CMK (cell line): ENCODE results near the gene OR8G1.

Experiments
- DNase-seq: peaks from one replicate; pipeline ENCODE4 v3.0.0-alpha.2; 2010; ENCODE audit warnings: low read depth

OR8G1 gene, protein sequence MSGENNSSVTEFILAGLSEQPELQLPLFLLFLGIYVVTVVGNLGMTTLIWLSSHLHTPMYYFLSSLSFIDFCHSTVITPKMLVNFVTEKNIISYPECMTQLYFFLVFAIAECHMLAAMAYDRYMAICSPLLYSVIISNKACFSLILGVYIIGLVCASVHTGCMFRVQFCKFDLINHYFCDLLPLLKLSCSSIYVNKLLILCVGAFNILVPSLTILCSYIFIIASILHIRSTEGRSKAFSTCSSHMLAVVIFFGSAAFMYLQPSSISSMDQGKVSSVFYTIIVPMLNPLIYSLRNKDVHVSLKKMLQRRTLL

DNA sequence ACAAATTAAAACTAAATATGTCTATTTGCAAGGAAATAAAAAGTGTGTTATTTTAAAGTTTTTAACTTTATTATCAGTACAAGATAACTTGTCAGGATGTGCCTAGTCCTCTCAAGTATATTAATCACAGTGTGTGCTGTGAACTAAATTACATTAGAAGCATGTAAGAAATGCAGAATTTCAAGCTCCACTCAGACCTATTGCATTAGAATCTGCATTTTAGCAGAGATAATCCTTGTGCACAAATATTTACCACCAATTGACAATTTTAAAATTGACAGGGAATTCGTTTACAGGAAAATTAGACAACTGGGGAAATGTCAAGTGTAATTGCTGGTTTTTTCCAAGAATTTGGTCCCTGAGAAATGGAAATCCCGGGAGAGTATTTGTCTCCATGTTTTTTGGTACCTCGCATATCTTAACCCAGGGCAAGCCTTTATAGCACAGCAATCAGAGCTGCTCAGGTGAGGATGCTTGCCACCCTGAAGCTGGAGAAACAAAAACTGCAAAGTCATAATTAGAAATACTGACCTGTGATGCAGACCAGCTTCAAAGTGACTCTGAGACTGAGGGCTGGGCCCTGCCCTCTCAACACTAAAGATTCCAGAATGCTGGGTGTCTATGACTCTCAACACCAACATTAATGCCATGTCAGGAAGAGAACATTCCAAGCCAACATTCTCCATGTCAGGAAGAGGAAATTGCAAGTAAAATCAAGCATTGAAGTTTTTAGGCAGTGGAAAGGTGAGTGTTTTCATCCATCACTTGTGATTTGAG lies at the start of gene OR8G1:
OR8G1 (plus strand) TSS at position 475 of the 777 bp plus-strand sequence. CDS start 8,581 bp downstream, outside the sequence.
- no peak for DNase-seq

- DNase-seq, result no peak
These were observed 47.5 kb upstream of the OR8G1 start for GRCh38 chr11:124193221-124194010.

DNA sequence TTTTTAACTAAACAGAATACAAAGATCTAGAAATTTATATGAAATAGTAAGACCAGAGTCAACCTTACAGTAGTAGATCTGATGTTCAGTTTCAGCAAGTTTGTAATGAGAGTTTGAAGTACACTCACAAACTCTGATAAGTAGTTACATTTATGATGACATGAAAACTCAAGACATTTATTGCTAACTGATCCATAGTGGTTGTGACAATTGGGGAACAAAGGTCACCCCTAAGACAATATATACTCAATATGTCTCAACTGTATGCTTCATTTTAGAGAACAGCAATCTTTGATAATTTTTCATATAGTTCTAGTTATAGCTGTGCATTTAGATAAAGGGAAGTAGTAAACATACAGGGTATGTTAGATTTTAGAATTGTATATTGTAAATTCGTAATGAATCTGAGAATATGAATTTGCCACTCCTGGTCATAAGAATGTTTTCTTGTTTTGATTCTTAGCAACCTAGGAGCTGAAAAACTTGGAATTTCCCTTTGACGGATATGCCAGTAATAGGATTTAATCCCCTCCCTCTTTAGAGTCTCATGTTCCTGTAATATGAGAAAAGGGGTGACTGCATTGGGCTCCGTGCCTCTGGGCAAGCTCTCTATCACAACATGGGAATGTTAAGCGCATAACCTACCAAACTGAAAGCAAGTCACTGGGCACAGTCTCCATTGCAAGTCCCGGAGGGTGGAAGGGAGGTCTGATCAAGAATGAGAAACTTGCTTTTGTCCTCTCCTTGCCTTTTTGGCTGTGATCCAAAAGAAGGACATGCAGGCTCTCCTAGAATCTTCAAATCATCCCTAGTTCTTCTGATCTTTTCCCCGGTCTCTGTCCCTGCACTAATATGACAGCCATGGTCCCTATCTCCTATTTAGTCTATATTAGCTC lies 46.4 kb upstream of the OR8G1 start:
- no peak for DNase-seq

- peak; percentile 43 for DNase-seq
These were observed 45.6 kb upstream of the OR8G1 start for GRCh38 chr11:124195189-124195734.

DNA sequence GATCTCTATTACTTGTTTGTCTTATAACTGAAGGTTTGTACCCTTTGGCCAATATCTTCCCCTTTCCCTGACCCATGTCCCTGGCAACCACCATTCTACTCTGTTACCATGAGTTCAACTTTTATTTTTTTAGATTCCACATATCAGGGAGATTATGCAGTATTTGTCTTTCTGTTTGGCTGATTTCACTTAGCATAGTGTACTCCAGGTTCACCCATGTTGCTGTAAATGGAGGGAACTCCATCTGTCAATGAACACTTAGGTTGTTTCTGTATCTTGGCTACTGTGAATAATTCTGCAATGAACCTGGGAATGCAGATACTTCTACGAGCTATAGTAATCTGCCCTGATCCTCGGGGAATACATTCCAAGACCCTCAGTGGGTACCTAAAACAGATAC lies 42.9 kb upstream of the OR8G1 start:
- DNase-seq, result no peak

DNA sequence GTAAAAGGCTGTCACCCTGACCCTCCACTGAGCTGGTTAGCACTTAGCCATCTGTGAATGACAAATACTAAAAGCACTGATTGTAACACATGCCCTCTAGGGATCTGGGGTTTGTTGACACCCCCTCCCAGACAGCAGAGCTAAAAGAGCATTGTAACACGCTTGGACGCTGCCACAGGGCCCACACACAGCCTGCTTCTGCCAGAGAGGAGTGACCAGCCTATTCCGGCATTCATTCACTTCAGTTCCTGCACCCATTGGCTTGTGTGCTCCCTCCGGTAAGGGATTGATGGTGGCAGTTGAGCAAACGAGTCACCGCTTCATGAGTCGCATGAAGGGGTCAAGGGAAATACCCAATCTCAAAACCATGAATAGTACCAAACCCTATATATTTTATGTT lies 42.0 kb upstream of the OR8G1 start:
- DNase-seq, result no peak

GRCh38 chr11:124199702-124200101 lies 41.2 kb upstream of the OR8G1 start:
- no peak for DNase-seq

DNA sequence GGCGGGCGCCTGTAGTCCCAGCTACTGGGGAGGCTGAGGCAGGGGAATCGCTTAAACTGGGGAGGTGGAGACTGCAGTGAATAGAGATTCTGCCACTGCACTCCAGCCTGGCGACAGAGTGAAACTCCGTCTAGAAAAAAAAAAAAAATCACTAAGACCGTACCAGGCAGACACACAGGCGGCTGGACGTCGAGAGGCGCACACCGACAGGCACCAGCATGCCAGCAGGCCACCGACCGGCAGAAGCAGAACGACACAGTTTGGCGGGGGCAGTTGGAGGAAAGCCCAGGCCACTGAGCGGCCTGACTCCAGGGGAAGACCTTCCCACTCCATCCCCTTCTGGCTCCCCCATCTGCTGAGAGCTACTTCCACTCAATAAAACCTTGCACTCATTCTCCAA lies 40.2 kb upstream of the OR8G1 start:
- DNase-seq, result no peak

DNA sequence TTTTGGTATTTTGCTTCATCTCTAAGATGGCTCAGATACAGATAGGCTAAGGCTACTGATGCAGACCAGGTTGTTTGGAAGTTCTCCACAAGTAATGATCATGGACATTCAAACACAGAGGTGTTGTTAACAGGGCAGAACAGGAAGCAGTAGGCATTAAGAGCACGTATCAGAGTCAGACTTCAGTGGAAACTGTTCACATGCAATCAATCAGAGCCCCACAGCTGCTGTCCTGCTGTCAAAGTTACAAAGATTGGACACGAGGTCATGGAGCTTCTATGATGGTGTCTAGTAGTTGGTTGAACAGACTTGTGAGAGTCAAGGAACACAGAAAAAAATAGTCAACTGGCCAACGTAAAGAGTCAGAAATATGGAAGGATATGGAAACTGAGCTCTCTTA lies 37.9 kb upstream of the OR8G1 start:
- peak; percentile 12 for DNase-seq

DNA sequence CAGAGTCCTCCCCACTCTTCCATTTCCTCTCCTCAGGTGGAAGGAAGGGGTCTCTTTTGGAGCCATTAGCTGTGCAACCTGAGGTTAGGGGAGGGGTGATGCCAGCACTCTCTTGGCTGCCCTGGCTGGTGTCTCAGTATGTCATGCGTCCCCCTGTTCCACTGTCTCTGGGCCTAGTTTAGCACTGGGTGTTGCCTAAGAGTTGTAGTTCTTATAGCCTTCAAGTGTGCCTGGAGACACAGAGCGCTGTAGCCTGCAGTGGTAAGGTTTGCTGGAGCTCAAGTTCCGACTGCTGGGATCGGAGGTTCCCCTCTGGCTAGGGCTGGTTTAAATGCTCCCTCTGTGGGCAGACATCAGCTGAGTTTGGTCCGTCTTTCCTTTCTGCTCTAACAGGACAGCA lies 36.9 kb upstream of the OR8G1 start:
- no peak for DNase-seq

- peak; percentile 11 for DNase-seq
These were observed 33.6 kb upstream of the OR8G1 start for GRCh38 chr11:124207102-124207792.

- no peak for DNase-seq
These were observed 31.0 kb upstream of the OR8G1 start for GRCh38 chr11:124209824-124210357.

DNA sequence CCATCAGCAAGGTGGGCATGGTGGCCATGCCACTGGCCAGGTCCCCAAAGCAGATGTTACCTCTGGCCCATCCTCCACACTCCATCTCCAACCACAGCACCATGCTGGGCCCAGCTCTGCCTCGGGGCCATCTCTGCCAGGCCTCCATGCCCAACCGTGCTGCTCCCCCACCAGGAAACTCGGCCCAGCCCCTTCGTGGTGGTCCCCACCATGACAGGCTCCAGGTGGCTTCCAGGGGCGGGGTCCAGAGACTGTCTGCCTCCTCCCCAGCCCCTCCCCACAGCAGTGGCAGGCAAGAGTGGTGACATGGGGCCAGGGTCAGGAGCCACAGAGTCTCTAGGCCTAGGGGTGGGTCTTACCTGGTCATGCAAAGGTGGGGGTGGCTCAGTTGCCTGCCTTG lies 30.5 kb upstream of the OR8G1 start:
- DNase-seq, result no peak

GRCh38 chr11:124211321-124211720 lies 29.6 kb upstream of the OR8G1 start:
- no peak for DNase-seq

DNA sequence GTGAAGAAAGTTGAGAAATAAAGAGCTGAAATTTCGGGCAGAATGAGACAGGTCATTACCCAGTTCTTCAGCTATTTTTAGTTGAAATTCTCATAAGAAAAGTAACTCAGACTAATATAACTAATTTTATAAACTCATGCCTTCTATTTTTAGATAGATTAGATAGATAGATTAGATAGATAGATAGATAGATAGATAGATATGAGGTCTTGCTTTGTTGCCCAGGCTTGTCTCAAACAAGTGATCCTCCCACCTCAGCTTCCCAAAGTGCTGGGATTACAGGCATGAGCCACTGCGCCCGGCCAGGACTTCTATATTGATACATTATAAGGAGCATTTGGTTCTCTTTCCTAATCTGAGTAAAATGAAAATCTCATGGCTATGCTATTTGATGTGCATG lies 26.9 kb upstream of the OR8G1 start:
- no peak for DNase-seq

DNA sequence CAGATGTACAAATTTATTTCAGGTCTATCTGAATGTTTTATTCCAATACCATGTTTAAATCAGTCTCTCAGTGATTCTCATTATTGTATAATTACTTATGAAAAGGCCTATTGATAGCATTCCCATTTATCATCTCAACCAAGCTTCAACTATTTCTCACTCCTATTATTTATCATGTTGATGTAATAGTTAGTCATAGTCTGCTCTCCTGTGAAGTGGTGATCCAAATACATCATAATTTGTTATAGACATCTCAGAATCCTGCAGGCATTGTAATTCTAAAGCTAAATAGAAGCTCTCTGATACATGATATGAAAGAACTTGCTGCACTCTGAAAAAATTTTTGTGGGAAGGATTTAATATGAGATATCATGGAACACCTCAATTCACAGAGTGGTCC lies 21.8 kb upstream of the OR8G1 start:
- DNase-seq, result no peak

- DNase-seq, result no peak
These were observed 18.5 kb upstream of the OR8G1 start for GRCh38 chr11:124222407-124222806.

DNA sequence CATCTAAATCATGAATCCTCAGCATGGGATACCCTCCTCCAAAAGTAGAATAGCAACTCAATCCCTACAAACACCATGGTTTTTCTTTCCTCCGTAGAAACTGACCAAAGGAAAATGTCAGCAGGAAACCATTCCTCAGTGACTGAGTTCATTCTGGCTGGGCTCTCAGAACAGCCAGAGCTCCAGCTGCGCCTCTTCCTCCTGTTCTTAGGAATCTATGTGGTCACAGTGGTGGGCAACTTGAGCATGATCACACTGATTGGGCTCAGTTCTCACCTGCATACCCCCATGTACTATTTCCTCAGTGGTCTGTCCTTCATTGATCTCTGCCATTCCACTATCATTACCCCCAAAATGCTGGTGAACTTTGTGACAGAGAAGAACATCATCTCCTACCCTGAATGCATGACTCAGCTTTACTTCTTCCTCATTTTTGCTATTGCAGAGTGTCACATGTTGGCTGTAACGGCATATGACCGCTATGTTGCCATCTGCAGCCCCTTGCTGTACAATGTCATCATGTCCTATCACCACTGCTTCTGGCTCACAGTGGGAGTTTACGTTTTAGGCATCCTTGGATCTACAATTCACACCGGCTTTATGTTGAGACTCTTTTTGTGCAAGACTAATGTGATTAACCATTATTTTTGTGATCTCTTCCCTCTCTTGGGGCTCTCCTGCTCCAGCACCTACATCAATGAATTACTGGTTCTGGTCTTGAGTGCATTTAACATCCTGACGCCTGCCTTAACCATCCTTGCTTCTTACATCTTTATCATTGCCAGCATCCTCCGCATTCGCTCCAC lies 16.1 kb upstream of the OR8G1 start:
- peak; percentile 50 for DNase-seq

DNA sequence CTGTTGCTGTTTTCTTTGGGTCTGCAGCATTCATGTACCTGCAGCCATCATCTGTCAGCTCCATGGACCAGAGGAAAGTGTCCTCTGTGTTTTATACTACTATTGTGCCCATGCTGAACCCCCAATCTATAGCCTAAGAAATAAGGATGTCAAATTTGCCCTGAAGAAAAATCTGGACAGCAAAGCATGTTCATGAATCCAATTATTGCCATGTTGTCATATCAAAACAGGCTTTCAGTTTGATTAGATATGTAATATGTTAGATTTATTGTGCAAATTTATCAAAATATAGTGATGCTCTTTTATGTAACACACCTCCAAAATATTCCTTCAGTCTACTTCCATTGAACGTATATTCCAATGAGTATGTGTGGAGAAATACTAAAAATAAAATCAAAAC lies 15.4 kb upstream of the OR8G1 start:
- no peak for DNase-seq

DNA sequence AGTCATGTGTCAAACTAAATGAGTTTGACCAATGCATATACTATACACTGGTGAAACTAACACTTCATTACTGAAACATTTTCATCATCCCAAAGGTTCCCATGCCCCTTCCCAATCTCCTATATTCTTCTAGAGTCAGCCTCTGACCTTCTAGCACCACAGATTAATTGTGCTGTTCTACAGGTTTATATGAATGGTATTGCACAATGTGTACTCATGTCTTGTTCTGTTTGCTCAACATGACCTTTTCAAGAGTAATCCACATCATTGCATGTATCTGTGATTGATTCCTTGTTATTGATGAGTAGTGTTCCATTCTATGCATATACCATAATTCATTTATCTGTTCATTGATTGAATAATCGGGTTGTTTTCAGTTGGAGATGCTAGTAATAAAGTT lies 7.5 kb upstream of the OR8G1 start:
- DNase-seq, result no peak
